Measurements from ENCODE around the gene MEGF11. TPM values are rescaled to one million over a fixed set of nuclear protein-coding genes. Genes with fewer than 3 reads are reported as not detected.

Gene MEGF11
- total RNA-seq, 1 experiment from 2014 or later, result 1.2 TPM

DNA sequence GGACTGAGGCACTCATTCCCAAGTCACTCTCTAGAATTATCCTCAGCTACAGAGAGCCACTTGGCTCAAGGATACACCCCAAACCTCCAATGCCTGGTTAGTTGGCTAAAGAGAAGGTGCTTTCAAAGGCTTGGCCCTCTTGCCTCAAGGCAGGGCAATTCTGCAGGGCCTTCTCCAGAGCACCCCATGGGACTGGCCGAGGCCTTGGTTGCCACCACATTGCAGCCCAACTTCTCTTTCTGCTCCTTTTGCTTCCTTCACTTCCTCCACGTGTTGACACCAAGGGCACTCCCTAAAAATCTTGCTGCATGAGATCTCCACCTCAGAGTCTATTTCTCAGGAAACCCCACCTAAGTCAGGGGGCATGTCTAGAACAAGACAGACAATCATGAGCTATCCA lies 36.7 kb downstream of the MEGF11 start:
- no peaks in the 10 kb centered on the region for H3K9me3 Mint-ChIP-seq
- Histone ChIP-seq H3K23ac (ENCODE audit: insufficient read length, low read depth, low read length) (no peak overlapping the region), H3K27ac (ENCODE audit: insufficient read length, low read depth, low read length) (no peak overlapping the region), H4K8ac (replicated peaks; ENCODE audit: insufficient read length, low read depth, low read length) (no peak overlapping the region), H3K79me2 (ENCODE audit: insufficient read depth, low read length) (no peaks in the 10 kb centered on the region), H3K14ac (ENCODE audit: insufficient read depth, low read length) (no peak overlapping the region), H2BK20ac (ENCODE audit: low read depth, low read length, poor library complexity, severe bottlenecking) (no peak overlapping the region), H3K18ac (ENCODE audit: insufficient read length, low read depth, low read length) (no peak overlapping the region), H2BK12ac (ENCODE audit: insufficient read length, low read depth, low read length) (no peak overlapping the region), H3K9me3 (ENCODE audit: control insufficient read depth, low read depth, low read length) (no peaks in the 10 kb centered on the region), H3K4me1 (ENCODE audit: insufficient read depth, low read length) (0 out of 2 replicates have a peak, but pooled peaks cover 2% of the 10 kb centered on the region), H4K5ac (ENCODE audit: insufficient read length, low read depth, low read length) (no peak overlapping the region), H3K4me2 (ENCODE audit: insufficient read depth, insufficient read length, low read length) (no peak overlapping the region), H3T11ph (ENCODE audit: low read length) (no peak overlapping the region), H2AK5ac (ENCODE audit: insufficient read length, low read length) (no peak overlapping the region), H3K79me1 (ENCODE audit: insufficient read depth, low read depth, low read length, poor library complexity, severe bottlenecking) (no peaks in the 10 kb centered on the region), H2BK15ac (ENCODE audit: low read depth, low read length) (no peak overlapping the region), H2BK120ac (ENCODE audit: low read depth, low read length, poor library complexity, severe bottlenecking) (no peak overlapping the region), H3K9ac (ENCODE audit: extremely low read depth, insufficient read length, low read length) (no peak overlapping the region), H4K91ac (ENCODE audit: insufficient read length, low read depth, low read length) (no peak overlapping the region), H3K56ac (ENCODE audit: insufficient read length, low read depth, low read length) (no peak overlapping the region), H3K23me2 (ENCODE audit: insufficient read length, low read depth, low read length, poor library complexity, severe bottlenecking) (no peaks in the 10 kb centered on the region), H2BK5ac (ENCODE audit: insufficient read length, low read length) (no peak overlapping the region), H2AFZ (ENCODE audit: low read length) (no peak overlapping the region), H3K4ac (ENCODE audit: low read depth, low read length) (no peak overlapping the region), H3K27me3 (ENCODE audit: insufficient read depth, low read length) (no peaks in the 10 kb centered on the region), H4K20me1 (ENCODE audit: control insufficient read depth, insufficient read depth, insufficient read length) (no peaks in the 10 kb centered on the region)
- peaks cover 2% of the 10 kb centered on the region; the same call in 1 of the 2 replicates for H3K27me3 Mint-ChIP-seq (ENCODE audit: low read depth)
- peaks cover 11 to 28% of the 10 kb centered on the region in 2 experiments for H3K4me1 Mint-ChIP-seq
- H3K36me3 Mint-ChIP-seq (ENCODE audit: insufficient read depth in 1 of 3, low read depth in 3 of 3), result no peaks in the 10 kb centered on the region
- WGBS (ENCODE audit: extremely low coverage, insufficient read length, low lambda C conversion rate), result no CpG with 5 or more reads among the region's 2 CpGs
- TF ChIP-seq CTCF (conservative IDR thresholded peaks at IDR 0.05), result no peak
- H3K27ac Mint-ChIP-seq, result no peak overlapping the region
- H3K4me3 Mint-ChIP-seq, result no peak overlapping the region
- DNase-seq, result no peak
